Neural progenitor cell (in vitro differentiated cells): ENCODE data around the gene POLD4.

ENCODE experiments used
- CTCF ChIP-seq: fragments of 200-600 bp; sonication (generic); IDR thresholded peaks from 2 replicates; pipeline ENCODE4 v1.5.1; 2017; ENCODE audit warnings: antibody characterized with exemption, mild to moderate bottlenecking
- EZH2phosphoT487 ChIP-seq: fragments of 200-600 bp; sonication (generic); IDR thresholded peaks from 2 replicates; pipeline ENCODE4 v1.6.1; 2017; ENCODE audit warnings: antibody characterized with exemption

- peak; percentile 98 for TF ChIP-seq CTCF
- no peak for TF ChIP-seq EZH2phosphoT487
These were observed 29.2 kb upstream of the POLD4 start for GRCh38 chr11:67382276-67383136.
